GM06990 (cell line): ENCODE measurements around the gene HYCC2.

ENCODE experiments used
- DNase-seq: peaks from one replicate; pipeline ENCODE4 v3.0.0-alpha.2; 2011; ENCODE audit not compliant: insufficient read length; ENCODE audit errors: extremely low read depth
- H3K27me3 ChIP-seq: replicated peaks from 2 replicates; pipeline ENCODE4 v1.6.0; 2011; ENCODE audit warnings: low read length; ENCODE audit not compliant: control insufficient read depth, insufficient read depth
- H3K36me3 ChIP-seq: 2 replicates; pipeline ENCODE4 v1.5.1; 2011; ENCODE audit warnings: low read length; ENCODE audit not compliant: control insufficient read depth, insufficient read depth
- H3K4me3 ChIP-seq: replicated peaks from 2 replicates; pipeline ENCODE4 v1.5.1; 2011; ENCODE audit warnings: low read depth, mild to moderate bottlenecking, control low read depth, low read length
- CTCF ChIP-seq: IDR thresholded peaks from 2 replicates; pipeline ENCODE4 v1.5.1; 2011; ENCODE audit warnings: low read length, control low read depth, mild to moderate bottlenecking, inconsistent platforms; ENCODE audit not compliant: insufficient read depth, poor library complexity, severe bottlenecking

Gene HYCC2

GRCh38 chr2:201024518-201024917 is 47.0 kb downstream of the HYCC2 start:
- no peak for TF ChIP-seq CTCF
- no peaks in the 10 kb centered on the region for H3K27me3 ChIP-seq
- H3K4me3 ChIP-seq = no peak overlapping the region
- DNase-seq = no peak
- H3K36me3 ChIP-seq = no peaks in the 10 kb centered on the region

- TF ChIP-seq CTCF = no peak
- H3K27me3 ChIP-seq = no peaks in the 10 kb centered on the region
- no peaks in the 10 kb centered on the region for H3K36me3 ChIP-seq
- DNase-seq = no peak
- no peak overlapping the region for H3K4me3 ChIP-seq
Measured at GRCh38 chr2:201021914-201022313, 49.6 kb downstream of the HYCC2 start.
